Osteoblast (primary cell): ENCODE results near the gene SLC24A3. TPM values are rescaled to one million over a fixed set of nuclear protein-coding genes. Genes with fewer than 3 reads are reported as not detected.

Source experiments
- DNase-seq: peaks from one replicate; pipeline ENCODE4 v3.0.0; 2011; ENCODE audit warnings: low spot score, mixed read lengths; ENCODE audit not compliant: insufficient read length; ENCODE audit errors: missing footprints
- H2AFZ ChIP-seq: 2 replicates; pipeline ENCODE4 v1.6.0; 2011; ENCODE audit warnings: mild to moderate bottlenecking, low read length
- H3K27ac ChIP-seq: 2 replicates; pipeline ENCODE4 v1.5.1; 2011; ENCODE audit warnings: mild to moderate bottlenecking, low read depth, low read length, moderate library complexity
- H3K27me3 ChIP-seq: 2 replicates; pipeline ENCODE4 v1.6.0; 2012; ENCODE audit warnings: mild to moderate bottlenecking, control low read depth, inconsistent platforms, low read length, moderate library complexity; ENCODE audit not compliant: insufficient read depth
- H3K36me3 ChIP-seq: 2 replicates; pipeline ENCODE4 v1.5.1; 2011; ENCODE audit warnings: mild to moderate bottlenecking, low read length, control low read depth, moderate library complexity; ENCODE audit not compliant: insufficient read depth
- H3K4me1 ChIP-seq: 2 replicates; pipeline ENCODE4 v1.5.1; 2011; ENCODE audit warnings: mild to moderate bottlenecking, low read length, control low read depth, moderate library complexity; ENCODE audit not compliant: insufficient read depth
- H3K4me2 ChIP-seq: 2 replicates; pipeline ENCODE4 v1.6.0; 2011; ENCODE audit warnings: mild to moderate bottlenecking, low read length; ENCODE audit not compliant: insufficient read depth
- H3K4me3 ChIP-seq: fragments of 200-600 bp; sonication (generic); 3 replicates; pipeline ENCODE4 v1.5.1; 2012; ENCODE audit warnings: mild to moderate bottlenecking, low read length, inconsistent platforms; ENCODE audit not compliant: insufficient read depth
- H3K79me2 ChIP-seq: 2 replicates; pipeline ENCODE4 v1.6.0; 2012; ENCODE audit warnings: mild to moderate bottlenecking, low read length, control low read depth, inconsistent platforms; ENCODE audit not compliant: insufficient read depth
- H3K9me3 ChIP-seq: 2 replicates; pipeline ENCODE4 v1.5.1; 2011; ENCODE audit warnings: low read depth, low read length, control low read depth
- H4K20me1 ChIP-seq: 2 replicates; pipeline ENCODE4 v1.6.0; 2012; ENCODE audit warnings: mild to moderate bottlenecking, low read length, control low read depth; ENCODE audit not compliant: insufficient read depth
- total RNA-seq: library from RNA; depleted of rRNA; stranded (reverse); fragments of >200 nt; gene quantifications from 2 replicates; pipeline ENCODE4 v1.2.3, GENCODE V29; 2012
- TF ChIP-seq, protein P1 (sequence below): IDR thresholded peaks from 2 replicates; pipeline ENCODE4 v1.5.1; 2011; ENCODE audit warnings: mild to moderate bottlenecking, low read depth, low read length, moderate library complexity; ENCODE audit errors: extremely low read depth

The SLC24A3 gene
- total RNA-seq, 1 donor: 1.1 TPM

DNA sequence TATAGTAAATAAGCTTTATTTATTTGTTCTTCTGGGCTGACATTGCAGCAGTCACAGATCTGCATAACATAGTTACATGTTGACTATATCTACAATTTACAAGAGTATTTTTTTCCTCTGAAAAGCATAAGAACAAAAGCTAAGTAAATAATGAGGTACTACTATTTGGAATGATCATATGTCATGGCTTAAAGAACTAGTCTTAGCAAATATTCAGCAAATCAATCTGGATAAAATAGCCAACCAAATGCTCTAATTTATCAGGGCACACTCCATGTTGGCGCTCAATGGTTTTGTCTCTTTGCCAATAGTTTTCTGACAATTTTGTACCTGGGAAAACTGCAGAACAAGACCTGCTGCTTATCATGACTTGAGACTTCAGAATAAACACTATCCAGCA lies 312.2 kb downstream of the SLC24A3 start:
- Histone ChIP-seq H3K27me3 (no peaks in the 10 kb centered on the region), H3K9me3 (no peaks in the 10 kb centered on the region), H2AFZ (no peak overlapping the region), H3K36me3 (no peaks in the 10 kb centered on the region), H4K20me1 (no peaks in the 10 kb centered on the region), H3K27ac (no peak overlapping the region), H3K79me2 (no peaks in the 10 kb centered on the region), H3K4me2 (no peak overlapping the region), H3K4me1 (no peaks in the 10 kb centered on the region), H3K4me3 (no peak overlapping the region)
- TF ChIP-seq, protein P1, sequence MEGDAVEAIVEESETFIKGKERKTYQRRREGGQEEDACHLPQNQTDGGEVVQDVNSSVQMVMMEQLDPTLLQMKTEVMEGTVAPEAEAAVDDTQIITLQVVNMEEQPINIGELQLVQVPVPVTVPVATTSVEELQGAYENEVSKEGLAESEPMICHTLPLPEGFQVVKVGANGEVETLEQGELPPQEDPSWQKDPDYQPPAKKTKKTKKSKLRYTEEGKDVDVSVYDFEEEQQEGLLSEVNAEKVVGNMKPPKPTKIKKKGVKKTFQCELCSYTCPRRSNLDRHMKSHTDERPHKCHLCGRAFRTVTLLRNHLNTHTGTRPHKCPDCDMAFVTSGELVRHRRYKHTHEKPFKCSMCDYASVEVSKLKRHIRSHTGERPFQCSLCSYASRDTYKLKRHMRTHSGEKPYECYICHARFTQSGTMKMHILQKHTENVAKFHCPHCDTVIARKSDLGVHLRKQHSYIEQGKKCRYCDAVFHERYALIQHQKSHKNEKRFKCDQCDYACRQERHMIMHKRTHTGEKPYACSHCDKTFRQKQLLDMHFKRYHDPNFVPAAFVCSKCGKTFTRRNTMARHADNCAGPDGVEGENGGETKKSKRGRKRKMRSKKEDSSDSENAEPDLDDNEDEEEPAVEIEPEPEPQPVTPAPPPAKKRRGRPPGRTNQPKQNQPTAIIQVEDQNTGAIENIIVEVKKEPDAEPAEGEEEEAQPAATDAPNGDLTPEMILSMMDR: no peak
- no peak for DNase-seq

DNA sequence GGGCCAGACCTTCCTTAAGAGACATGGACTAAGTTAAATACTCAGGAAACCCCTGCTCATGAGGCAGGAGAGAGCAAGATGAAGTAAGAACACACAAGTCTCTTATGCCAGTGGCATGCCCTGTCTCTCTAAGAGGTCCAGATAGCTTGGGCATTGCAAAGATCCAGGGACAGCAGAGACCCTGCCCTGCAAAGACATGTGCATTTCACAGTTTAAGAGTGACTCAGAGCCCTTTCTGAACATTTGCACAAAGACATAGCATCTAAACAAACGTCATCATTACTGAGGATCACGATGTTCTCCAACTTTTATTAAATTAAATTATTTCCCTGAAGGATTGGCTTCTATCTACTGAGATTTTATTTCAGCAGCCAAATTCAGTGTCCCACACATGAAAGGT lies 315.1 kb downstream of the SLC24A3 start:
- Histone ChIP-seq H3K36me3 (no peaks in the 10 kb centered on the region), H3K4me3 (no peak overlapping the region), H3K4me1 (no peaks in the 10 kb centered on the region), H2AFZ (no peak overlapping the region), H3K27ac (no peak overlapping the region), H3K79me2 (no peaks in the 10 kb centered on the region), H3K27me3 (no peaks in the 10 kb centered on the region), H4K20me1 (no peaks in the 10 kb centered on the region), H3K9me3 (no peaks in the 10 kb centered on the region), H3K4me2 (no peak overlapping the region)
- no peak for DNase-seq
- TF ChIP-seq, protein P1: no peak

DNA sequence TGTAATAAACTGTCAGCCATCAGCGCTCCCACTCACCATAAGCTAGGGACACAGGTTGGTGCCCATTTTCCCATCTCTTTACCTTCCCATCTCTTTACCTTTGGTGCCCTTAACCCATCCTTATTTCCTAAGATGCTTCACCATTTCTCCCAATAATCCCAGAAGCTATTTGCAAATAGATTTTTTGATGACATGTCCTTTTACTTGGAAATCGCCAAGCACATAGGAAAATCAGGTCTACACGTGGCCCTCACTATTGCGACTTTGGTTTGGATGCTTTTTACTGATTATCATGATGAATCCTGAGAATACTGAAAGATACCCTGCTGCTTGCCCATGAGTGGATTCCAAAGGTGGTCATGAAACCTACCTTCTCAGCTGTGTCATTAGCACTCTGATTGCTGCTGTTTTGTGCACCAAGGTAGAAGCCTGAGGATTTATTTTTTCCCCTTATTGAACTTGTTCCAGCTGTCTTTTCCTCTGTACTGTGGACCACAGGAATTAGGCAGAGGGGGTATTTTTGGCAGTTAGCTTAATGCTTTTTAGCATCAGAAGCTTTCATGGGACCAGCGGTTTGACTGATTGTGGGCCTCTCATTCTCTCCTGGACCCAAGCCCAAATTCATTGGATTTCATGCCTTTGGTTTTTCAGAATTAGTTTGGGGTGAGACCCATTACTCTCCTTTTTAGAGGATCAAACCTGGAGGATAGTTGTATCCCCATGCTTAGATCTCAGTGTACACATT lies 316.0 kb downstream of the SLC24A3 start:
- H2AFZ ChIP-seq: no peak overlapping the region
- H3K4me3 ChIP-seq: no peak overlapping the region
- TF ChIP-seq, protein P1: no peak
- DNase-seq: no peak
- no peaks in the 10 kb centered on the region for H3K36me3 ChIP-seq
- H3K79me2 ChIP-seq: no peaks in the 10 kb centered on the region
- no peaks in the 10 kb centered on the region for H4K20me1 ChIP-seq
- H3K27ac ChIP-seq: no peak overlapping the region
- H3K27me3 ChIP-seq: no peaks in the 10 kb centered on the region
- no peak overlapping the region for H3K4me2 ChIP-seq
- H3K4me1 ChIP-seq: no peaks in the 10 kb centered on the region
- no peaks in the 10 kb centered on the region for H3K9me3 ChIP-seq

DNA sequence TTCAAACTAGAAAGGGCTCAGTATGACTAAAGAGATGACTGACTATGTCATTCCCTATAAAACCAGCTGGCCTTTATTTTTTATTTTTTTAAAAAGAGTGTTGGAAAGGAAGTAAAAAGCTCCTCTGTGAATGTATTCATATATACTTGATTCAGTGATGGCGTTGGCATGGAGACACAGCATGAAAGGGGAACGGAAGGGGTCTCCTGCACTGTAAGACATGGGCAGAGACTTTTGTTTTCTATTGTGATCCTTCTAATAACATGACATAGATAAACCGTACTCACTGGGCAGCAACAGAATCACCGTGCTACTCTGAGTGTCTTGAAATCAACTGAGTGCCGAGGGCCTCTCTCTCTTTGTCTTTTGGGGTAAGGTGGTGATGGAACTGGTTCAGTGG lies 317.6 kb downstream of the SLC24A3 start:
- Histone ChIP-seq H3K36me3 (no peaks in the 10 kb centered on the region), H3K4me3 (no peak overlapping the region), H3K27ac (no peak overlapping the region), H3K4me1 (no peaks in the 10 kb centered on the region), H3K4me2 (no peak overlapping the region), H3K9me3 (no peaks in the 10 kb centered on the region), H3K27me3 (no peaks in the 10 kb centered on the region), H3K79me2 (no peaks in the 10 kb centered on the region), H2AFZ (no peak overlapping the region), H4K20me1 (no peaks in the 10 kb centered on the region)
- no peak for DNase-seq
- TF ChIP-seq, protein P1: no peak
